Mammary epithelial cell (primary cell): ENCODE results near the gene PSMG1.

Experiments
- CTCF ChIP-seq, 2 donors: IDR thresholded peaks in 1 of 2; conservative IDR thresholded peaks in 1 of 2; 2 replicates each; pipeline ENCODE4 v1.5.1; 2011 to 2012; ENCODE audit warnings: inconsistent platforms in 2 of 2, low read length in 2 of 2, mild to moderate bottlenecking in 2 of 2, control low read depth in 1 of 2, low read depth in 1 of 2; ENCODE audit not compliant: insufficient read depth in 1 of 2; ENCODE audit errors: extremely low read depth in 1 of 2
- EZH2 ChIP-seq: IDR thresholded peaks from 2 replicates; pipeline ENCODE4 v1.6.1; 2012; ENCODE audit warnings: low read length, inconsistent platforms, borderline replicate concordance

- TF ChIP-seq CTCF (conservative IDR thresholded peaks at IDR 0.05 in 1 of 2, IDR thresholded peaks at IDR 0.05 in 1 of 2; ENCODE audit: extremely low read depth in 1 of 2, insufficient read depth in 1 of 2, low read depth in 1 of 2, low read length in 2 of 2) (no peak), EZH2 (no peak)
Observed at GRCh38 chr21:39142972-39143371, 40.3 kb downstream of the PSMG1 start.
